HFFc6 (cell line): ENCODE measurements around the gene NPAS2. TPM values are rescaled to one million over a fixed set of nuclear protein-coding genes. Genes with fewer than 3 reads are reported as not detected.

ENCODE experiments used
- DNase-seq: peaks from one replicate; pipeline ENCODE4 v3.0.0-alpha.2; 2018
- H3K27ac Mint-ChIP-seq: 2 replicates; pipeline ENCODE4 v1.8.0; 2020; ENCODE audit warnings: mild to moderate bottlenecking, mixed read lengths
- H3K27me3 Mint-ChIP-seq: 2 replicates; pipeline ENCODE4 v1.8.0; 2021; ENCODE audit warnings: mild to moderate bottlenecking, moderate library complexity, mixed read lengths; ENCODE audit not compliant: insufficient read depth
- H3K36me3 Mint-ChIP-seq: 2 replicates; pipeline ENCODE4 v1.8.0; 2021; ENCODE audit warnings: low read depth, mixed read lengths
- H3K4me1 Mint-ChIP-seq: 2 replicates; pipeline ENCODE4 v1.8.0; 2020; ENCODE audit warnings: low read depth, mixed read lengths
- H3K4me3 Mint-ChIP-seq: 2 replicates; pipeline ENCODE4 v1.8.0; 2020; ENCODE audit warnings: mild to moderate bottlenecking, moderate library complexity, mixed read lengths
- H3K9me3 Mint-ChIP-seq: 2 replicates; pipeline ENCODE4 v1.8.0; 2020; ENCODE audit warnings: mild to moderate bottlenecking, mixed read lengths
- total RNA-seq, 6 experiments: library from RNA; stranded (reverse); fragmentation: NEBNext Ultra II Directional; extraction: Animal tissue kit (Norgen Biotek cat#: 25700); gene quantifications; 2 replicates in 1 of 6; 3 replicates in 5 of 6; pipeline ENCODE4 v1.2.3, GENCODE V29; 2021
- TF ChIP-seq, protein P1 (sequence below): fragments of 200-600 bp; sonication (generic); IDR thresholded peaks from 2 replicates; pipeline ENCODE4 v1.5.0; 2021; ENCODE audit warnings: antibody characterized with exemption, mild to moderate bottlenecking

Gene NPAS2
- total RNA-seq, 6 experiments from 2014 or later = 8.8 to 14.7 (median 9.3) TPM

DNA sequence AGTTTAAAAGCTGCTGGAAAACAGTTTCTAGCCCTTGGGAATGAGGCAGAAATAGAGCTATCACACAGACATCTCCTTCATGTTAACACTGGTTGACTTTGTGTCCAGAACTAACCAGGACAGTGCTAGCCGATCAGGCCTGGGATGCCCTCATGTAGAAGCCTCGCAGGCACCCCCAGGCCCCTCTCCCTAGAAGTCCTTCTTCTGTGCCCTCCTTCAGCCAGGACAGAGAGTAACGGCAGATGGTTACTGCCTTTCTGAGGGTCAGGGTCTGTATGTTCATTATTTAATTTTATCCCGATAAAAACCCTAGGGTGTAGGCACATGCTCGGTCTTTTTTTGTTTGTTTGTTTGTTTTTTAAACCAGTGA lies 171.4 kb downstream of the NPAS2 start:
- H3K36me3 Mint-ChIP-seq = peaks cover 5% of the 10 kb centered on the region; the same call in 1 of the 2 replicates
- DNase-seq = no peak
- peaks cover 2% of the 10 kb centered on the region for H3K27me3 Mint-ChIP-seq
- H3K9me3 Mint-ChIP-seq = no peaks in the 10 kb centered on the region
- H3K4me1 Mint-ChIP-seq = no peaks in the 10 kb centered on the region
- TF ChIP-seq, protein P1, sequence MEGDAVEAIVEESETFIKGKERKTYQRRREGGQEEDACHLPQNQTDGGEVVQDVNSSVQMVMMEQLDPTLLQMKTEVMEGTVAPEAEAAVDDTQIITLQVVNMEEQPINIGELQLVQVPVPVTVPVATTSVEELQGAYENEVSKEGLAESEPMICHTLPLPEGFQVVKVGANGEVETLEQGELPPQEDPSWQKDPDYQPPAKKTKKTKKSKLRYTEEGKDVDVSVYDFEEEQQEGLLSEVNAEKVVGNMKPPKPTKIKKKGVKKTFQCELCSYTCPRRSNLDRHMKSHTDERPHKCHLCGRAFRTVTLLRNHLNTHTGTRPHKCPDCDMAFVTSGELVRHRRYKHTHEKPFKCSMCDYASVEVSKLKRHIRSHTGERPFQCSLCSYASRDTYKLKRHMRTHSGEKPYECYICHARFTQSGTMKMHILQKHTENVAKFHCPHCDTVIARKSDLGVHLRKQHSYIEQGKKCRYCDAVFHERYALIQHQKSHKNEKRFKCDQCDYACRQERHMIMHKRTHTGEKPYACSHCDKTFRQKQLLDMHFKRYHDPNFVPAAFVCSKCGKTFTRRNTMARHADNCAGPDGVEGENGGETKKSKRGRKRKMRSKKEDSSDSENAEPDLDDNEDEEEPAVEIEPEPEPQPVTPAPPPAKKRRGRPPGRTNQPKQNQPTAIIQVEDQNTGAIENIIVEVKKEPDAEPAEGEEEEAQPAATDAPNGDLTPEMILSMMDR = no peak
- no peak overlapping the region for H3K27ac Mint-ChIP-seq
- no peak overlapping the region for H3K4me3 Mint-ChIP-seq

DNA sequence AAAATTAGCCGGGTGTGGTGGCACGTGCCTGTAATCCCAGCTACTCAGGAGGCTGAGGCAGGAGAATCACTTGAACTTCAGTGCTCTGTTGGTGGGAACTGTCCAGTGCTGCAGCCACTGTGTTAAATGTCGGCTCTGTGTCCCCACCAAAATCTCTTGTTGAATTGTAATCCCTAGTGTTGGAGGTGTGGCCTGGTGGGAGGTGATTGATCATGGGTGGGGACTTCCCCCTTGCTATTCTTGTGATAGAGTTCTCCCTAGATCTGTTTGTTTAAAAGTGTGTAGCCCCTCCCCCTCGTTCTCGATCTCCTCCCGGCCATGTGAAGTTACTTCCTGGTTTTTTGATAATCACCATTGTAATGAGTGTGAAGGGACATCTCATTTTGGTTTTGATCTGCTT lies 172.3 kb downstream of the NPAS2 start:
- H3K36me3 Mint-ChIP-seq = peaks cover 5% of the 10 kb centered on the region; the same call in 1 of the 2 replicates
- TF ChIP-seq, protein P1 = no peak
- no peak overlapping the region for H3K27ac Mint-ChIP-seq
- H3K27me3 Mint-ChIP-seq = peaks cover 2% of the 10 kb centered on the region
- no peaks in the 10 kb centered on the region for H3K9me3 Mint-ChIP-seq
- no peak overlapping the region for H3K4me3 Mint-ChIP-seq
- DNase-seq = no peak
- H3K4me1 Mint-ChIP-seq = no peaks in the 10 kb centered on the region

DNA sequence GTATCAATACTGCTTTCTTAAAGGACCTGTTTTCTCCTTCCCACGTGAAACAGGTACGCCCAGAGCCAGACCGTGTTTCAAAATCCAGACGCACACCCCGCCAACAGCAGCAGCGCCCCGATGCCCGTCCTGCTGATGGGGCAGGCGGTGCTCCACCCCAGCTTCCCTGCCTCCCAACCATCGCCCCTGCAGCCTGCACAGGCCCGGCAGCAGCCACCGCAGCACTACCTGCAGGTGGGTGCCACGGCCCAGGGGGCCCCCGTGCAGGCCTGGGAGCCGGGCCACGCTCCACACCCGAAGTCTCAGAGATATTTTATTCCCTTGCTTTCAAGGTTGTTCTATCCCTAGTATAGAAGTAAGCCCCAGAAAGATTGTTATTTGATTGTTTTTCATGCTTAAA lies 173.4 kb downstream of the NPAS2 start:
- H3K4me1 Mint-ChIP-seq = peaks cover 7% of the 10 kb centered on the region
- no peak overlapping the region for H3K27ac Mint-ChIP-seq
- DNase-seq = no peak
- no peak overlapping the region for H3K4me3 Mint-ChIP-seq
- TF ChIP-seq, protein P1 = no peak
- no peaks in the 10 kb centered on the region for H3K9me3 Mint-ChIP-seq
- H3K36me3 Mint-ChIP-seq = peaks cover 5% of the 10 kb centered on the region; the same call in 1 of the 2 replicates
- peaks cover 2% of the 10 kb centered on the region for H3K27me3 Mint-ChIP-seq

DNA sequence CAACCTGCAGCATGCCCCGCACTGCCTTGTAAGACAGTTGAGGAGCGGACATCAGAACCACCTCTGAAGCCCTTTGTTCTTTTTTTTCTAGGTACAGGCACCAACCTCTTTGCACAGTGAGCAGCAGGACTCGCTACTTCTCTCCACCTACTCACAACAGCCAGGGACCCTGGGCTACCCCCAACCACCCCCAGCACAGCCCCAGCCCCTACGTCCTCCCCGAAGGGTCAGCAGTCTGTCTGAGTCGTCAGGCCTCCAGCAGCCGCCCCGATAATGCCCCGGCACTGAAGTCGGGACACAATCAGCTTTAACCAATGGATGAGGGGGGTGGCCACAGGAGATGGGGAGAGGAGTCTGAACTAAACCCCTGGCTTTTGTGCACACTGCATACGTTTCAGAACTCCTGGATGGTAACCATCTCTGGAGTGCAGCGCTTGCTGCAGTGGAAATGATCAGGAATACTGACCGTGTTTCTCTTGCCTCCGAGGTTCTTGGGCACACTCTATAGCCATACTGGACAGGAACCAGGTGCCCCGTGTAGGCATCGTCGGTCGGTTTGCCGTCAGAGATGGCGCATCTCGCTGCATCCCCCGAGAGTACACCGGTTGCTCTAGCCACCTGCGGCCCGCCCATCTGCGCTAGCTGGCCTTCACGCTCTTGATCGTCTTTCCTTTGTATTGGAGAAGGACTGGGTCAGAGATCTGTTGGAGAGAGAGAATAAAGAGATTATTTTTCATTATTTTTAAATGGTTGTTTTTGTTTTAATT lies 175.6 kb downstream of the NPAS2 start:
- Mint-ChIP-seq H3K27ac (no peak overlapping the region), H3K27me3 (peaks cover 2% of the 10 kb centered on the region), H3K4me1 (peaks cover 9% of the 10 kb centered on the region), H3K4me3 (no peak overlapping the region), H3K36me3 (no peaks in the 10 kb centered on the region; the same call in 1 of the 2 replicates), H3K9me3 (no peaks in the 10 kb centered on the region)
- TF ChIP-seq, protein P1 = no peak
- no peak for DNase-seq

DNA sequence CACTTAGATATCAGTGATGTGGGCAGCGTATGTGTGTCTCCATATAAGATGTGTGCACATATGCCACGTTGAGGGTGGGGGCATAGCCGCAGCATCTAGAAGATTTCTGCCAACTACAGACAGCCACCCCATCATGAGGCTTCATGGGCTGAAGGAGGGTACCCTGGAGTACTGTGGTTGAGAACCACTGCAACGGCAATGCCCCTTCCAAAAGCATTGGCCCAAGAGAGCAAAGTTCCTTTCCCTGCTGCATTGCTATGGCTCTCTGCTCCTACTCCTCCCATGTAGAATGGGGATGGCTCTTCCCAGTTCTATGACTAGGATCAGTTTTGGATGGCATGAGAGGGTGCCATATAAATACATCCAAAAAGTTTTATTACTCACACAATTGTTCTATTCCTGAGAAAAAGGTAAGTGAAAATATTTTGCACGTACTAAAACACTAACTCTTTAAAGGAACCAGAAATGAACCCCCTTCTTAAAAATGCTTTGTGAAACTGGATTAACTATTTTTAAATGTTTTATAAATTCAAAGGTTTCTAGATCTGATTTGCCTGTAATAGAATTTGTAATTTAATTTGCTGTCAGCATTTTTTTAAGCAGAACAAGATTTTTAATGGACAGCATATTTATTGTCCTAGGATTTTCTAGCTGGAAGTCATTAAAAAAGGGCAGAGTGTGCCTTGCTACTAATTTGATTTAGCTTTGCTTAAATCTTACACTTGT lies 177.7 kb downstream of the NPAS2 start:
- H3K4me3 Mint-ChIP-seq = no peak overlapping the region
- H3K36me3 Mint-ChIP-seq = peaks cover 9% of the 10 kb centered on the region
- no peak overlapping the region for H3K27ac Mint-ChIP-seq

More for the DNA sequence above, 177.7 kb downstream of the NPAS2 start:
- Mint-ChIP-seq H3K27me3 (peaks cover 1% of the 10 kb centered on the region; the same call in 1 of the 2 replicates), H3K4me1 (peaks cover 20% of the 10 kb centered on the region), H3K9me3 (peaks cover 5% of the 10 kb centered on the region; the same call in 1 of the 2 replicates)
- no peak for DNase-seq
- TF ChIP-seq, protein P1 = no peak
